K562 (cell line): ENCODE results near the gene OBSL1. TPM values are rescaled to one million over a fixed set of nuclear protein-coding genes. Genes with fewer than 3 reads are reported as not detected.

Experiments used
- ADNP ChIP-seq: fragments of 200-800 bp; sonication (Bioruptor generic); IDR thresholded peaks from 2 replicates; pipeline ENCODE4 v1.6.1; 2016; ENCODE audit warnings: missing genetic modification characterization, missing compliant biosample characterization
- BHLHE40 ChIP-seq: IDR thresholded peaks from 2 replicates; pipeline ENCODE4 v1.6.1; 2011; ENCODE audit warnings: low read length, improper control_type of control experiment
- FOXA3 ChIP-seq, 2 experiments: fragments of 450-650 bp in 1 of 2; sonication (generic) in 1 of 2; formaldehyde crosslinking; IDR thresholded peaks in 1 of 2; conservative IDR thresholded peaks in 1 of 2; 2 replicates each; pipeline versions ENCODE4 v1.4.0 to v1.8.0; 2020 to 2022; ENCODE audit warnings: mild to moderate bottlenecking in 2 of 2, missing genetic modification reagents in 1 of 2
- GATA2 ChIP-seq: sonication (generic); formaldehyde crosslinking; IDR thresholded peaks from 2 replicates; pipeline ENCODE4 v1.4.0; 2020; ENCODE audit warnings: mild to moderate bottlenecking, missing genetic modification reagents
- GATAD2B ChIP-seq: fragments of 450-650 bp; IDR thresholded peaks from 2 replicates; pipeline ENCODE4 v1.6.1; 2017; ENCODE audit warnings: mild to moderate bottlenecking, borderline replicate concordance
- ILF3 ChIP-seq: fragments of 450-650 bp; IDR thresholded peaks from 2 replicates; pipeline ENCODE4 v1.6.1; 2018; ENCODE audit warnings: antibody characterized with exemption, mild to moderate bottlenecking, moderate library complexity, borderline replicate concordance
- KLF16 ChIP-seq: IDR thresholded peaks from 2 replicates; pipeline ENCODE4 v1.6.1; 2016; ENCODE audit warnings: antibody characterized with exemption
- KLF6 ChIP-seq: fragments of 250-450 bp; sonication (Bioruptor Pico); IDR thresholded peaks from 2 replicates; pipeline ENCODE4 v1.4.0; 2020; ENCODE audit warnings: mild to moderate bottlenecking, moderate library complexity, borderline replicate concordance
- LARP7 ChIP-seq: fragments of 450-650 bp; IDR thresholded peaks from 2 replicates; pipeline ENCODE4 v1.6.1; 2016
- MEF2A ChIP-seq: IDR thresholded peaks from 2 replicates; pipeline ENCODE4 v1.6.1; 2011; ENCODE audit warnings: low read depth, mild to moderate bottlenecking, low read length, moderate library complexity; ENCODE audit not compliant: control insufficient read depth
- NKRF ChIP-seq: fragments of 450-650 bp; IDR thresholded peaks from 2 replicates; pipeline ENCODE4 v1.6.1; 2016; ENCODE audit warnings: borderline replicate concordance
- RBFOX2 ChIP-seq: fragments of 200-400 bp; formaldehyde crosslinking; IDR thresholded peaks from 2 replicates; pipeline ENCODE4 v1.6.1; 2017; ENCODE audit warnings: low read depth, mild to moderate bottlenecking, low read length, moderate library complexity
- SFPQ ChIP-seq: fragments of 200-400 bp; formaldehyde crosslinking; IDR thresholded peaks from 2 replicates; pipeline ENCODE4 v1.6.1; 2017; ENCODE audit warnings: mild to moderate bottlenecking, low read depth, low read length, moderate library complexity
- SMAD2 ChIP-seq: fragments of 150-350 bp; IDR thresholded peaks from 2 replicates; pipeline ENCODE4 v1.6.1; 2014; ENCODE audit warnings: low read depth, mild to moderate bottlenecking, low read length
- SMAD3 ChIP-seq: fragments of 450-650 bp; formaldehyde crosslinking; conservative IDR thresholded peaks from 2 replicates; pipeline ENCODE4 v1.4.0; 2020; ENCODE audit warnings: mild to moderate bottlenecking
- STAT6 ChIP-seq: sonication (generic); formaldehyde crosslinking; IDR thresholded peaks from 2 replicates; pipeline ENCODE4 v1.8.1; 2023; ENCODE audit warnings: mild to moderate bottlenecking, missing genetic modification reagents
- VEZF1 ChIP-seq: fragments of 200-800 bp; sonication (Bioruptor generic); IDR thresholded peaks from 2 replicates; pipeline ENCODE4 v1.6.1; 2017; ENCODE audit warnings: missing genetic modification characterization, missing compliant biosample characterization
- ZNF140 ChIP-seq: fragments of 250-450 bp; sonication (Bioruptor Pico); IDR thresholded peaks from 2 replicates; pipeline ENCODE4 v1.8.0; 2021; ENCODE audit warnings: moderate library complexity, mild to moderate bottlenecking, inconsistent platforms
- polyA plus RNA-seq, 8 experiments: library from polyadenylated mRNA; depleted of rRNA in 4 of 8; stranded (reverse) in 5 of 8; unstranded in 3 of 8; fragments of >200 nt; fragmentation: Nextera tagmentation in 2 of 8; fragmentation: Illumina TruSeq in 1 of 8; extraction: Ambion mirVana in 2 of 8; extraction: Trizol in 1 of 8; gene quantifications; 2 replicates each; pipeline versions ENCODE4 v1.2.1 to v1.2.3, GENCODE V29; 2011 to 2014; ENCODE audit warnings: inconsistent platforms in 1 of 8, missing spikeins in 1 of 8
- total RNA-seq, 7 experiments: library from RNA; depleted of rRNA in 6 of 7; stranded (reverse); fragments of >200 nt in 6 of 7; fragmentation: Illumina TruSeq in 2 of 7; extraction: Trizol in 2 of 7; gene quantifications; 2 replicates each; pipeline versions ENCODE4 v1.2.1 to v1.2.3, GENCODE V29; 2011 to 2021; ENCODE audit warnings: low replicate concordance in 1 of 7

Gene OBSL1
- total and polyA plus RNA-seq, 9 of the 15 experiments (the other 6 are each of a cell fraction or from before 2014, with no cell fraction given), result 1.2 to 26.6 (median 8.6) TPM

- no peak for TF ChIP-seq BHLHE40
- peak; percentile 82; the same call in 1 of the 2 replicates for TF ChIP-seq GATAD2B
- no peak for TF ChIP-seq SMAD3 (CRISPR knock-in tag)
- TF ChIP-seq SFPQ, result no peak
- TF ChIP-seq STAT6 (CRISPR knock-in tag), result no peak
- peak; percentile 89 for TF ChIP-seq VEZF1 (CRISPR knock-in tag)
- no peak for TF ChIP-seq FOXA3 (CRISPR knock-in tag; conservative IDR thresholded peaks at IDR 0.05 in 1 of 2, IDR thresholded peaks at IDR 0.05 in 1 of 2)
- TF ChIP-seq ZNF140 (CRISPR knock-in tag), result no peak
- no peak for TF ChIP-seq NKRF
- no peak for TF ChIP-seq ADNP (tag)
- no peak for TF ChIP-seq MEF2A
- TF ChIP-seq KLF6 (CRISPR knock-in tag), result no peak
- TF ChIP-seq LARP7, result no peak
- TF ChIP-seq SMAD2, result no peak
- peak; percentile 64; the same call in 1 of the 2 replicates for TF ChIP-seq RBFOX2
- TF ChIP-seq KLF16, result peak; percentile 72; the same call in 1 of the 2 replicates
- TF ChIP-seq ILF3, result no peak
- peak; percentile 59; the same call in 1 of the 2 replicates for TF ChIP-seq GATA2 (CRISPR knock-in tag)
These were observed 50.1 kb downstream of the OBSL1 start (continued) for GRCh38 chr2:219521066-219521880.
